Central memory CD4-positive, alpha-beta T cell (primary cell): ENCODE results near the gene FOXP2.
"Not testable (repeated sequence)": the region's sequence is repeated elsewhere in the genome, so short reads cannot be mapped to it uniquely, and the experiment has no call there.

Experiments used
- DNase-seq: peaks from one replicate; pipeline ENCODE4 v3.0.0; 2022

The FOXP2 gene

GRCh38 chr7:114422507-114423501 is 8.2 kb downstream of the FOXP2 start:
- no peak for DNase-seq

GRCh38 chr7:114426382-114426781 is 11.8 kb downstream of the FOXP2 start:
- no peak for DNase-seq

DNA sequence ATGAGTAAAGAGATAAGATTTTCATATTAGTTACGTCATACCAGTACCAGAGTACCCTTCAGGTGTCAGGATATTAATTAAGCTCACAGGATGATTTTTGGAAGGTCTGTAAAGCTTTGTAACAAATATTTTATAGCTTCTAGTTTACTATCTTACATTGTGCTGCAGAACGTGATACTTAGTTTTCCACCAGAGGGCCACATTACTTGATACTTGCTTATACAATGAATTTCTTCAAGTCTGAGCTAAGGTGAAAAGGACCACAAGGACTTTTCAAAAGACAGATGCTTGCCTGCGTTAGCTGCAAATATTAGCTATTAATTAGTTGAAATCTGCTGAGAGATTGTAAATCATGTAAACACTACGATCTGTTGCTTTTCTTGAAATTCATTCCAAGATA is 12.2 kb downstream of the FOXP2 start:
- DNase-seq = no peak

GRCh38 chr7:114428211-114428610 is 13.6 kb downstream of the FOXP2 start:
- DNase-seq = no peak

- no peak for DNase-seq
Observed at GRCh38 chr7:114431189-114431588, 16.6 kb downstream of the FOXP2 start.

DNA sequence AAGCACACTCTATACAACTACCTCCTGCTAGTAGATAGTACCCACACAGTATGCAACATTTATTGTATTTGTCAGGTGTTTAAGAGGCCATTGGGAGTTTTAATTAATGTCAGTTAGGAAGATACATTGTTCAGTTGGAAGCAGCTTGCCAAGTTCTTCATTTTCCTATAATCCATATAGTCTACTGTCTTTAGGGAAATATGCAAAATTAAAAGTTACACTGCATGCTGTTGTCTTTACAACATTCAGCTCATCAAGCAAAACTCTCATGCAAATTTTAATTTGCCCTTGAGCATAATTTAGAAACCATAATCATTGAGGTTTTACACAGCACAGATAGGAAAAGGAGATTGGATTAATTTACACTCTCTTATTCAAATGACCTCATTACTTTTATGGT is 17.4 kb downstream of the FOXP2 start:
- DNase-seq = no peak

- no peak for DNase-seq
Observed at GRCh38 chr7:114432703-114433102, 18.1 kb downstream of the FOXP2 start.

- DNase-seq = no peak
Observed at GRCh38 chr7:114439581-114439980, 25.0 kb downstream of the FOXP2 start.

DNA sequence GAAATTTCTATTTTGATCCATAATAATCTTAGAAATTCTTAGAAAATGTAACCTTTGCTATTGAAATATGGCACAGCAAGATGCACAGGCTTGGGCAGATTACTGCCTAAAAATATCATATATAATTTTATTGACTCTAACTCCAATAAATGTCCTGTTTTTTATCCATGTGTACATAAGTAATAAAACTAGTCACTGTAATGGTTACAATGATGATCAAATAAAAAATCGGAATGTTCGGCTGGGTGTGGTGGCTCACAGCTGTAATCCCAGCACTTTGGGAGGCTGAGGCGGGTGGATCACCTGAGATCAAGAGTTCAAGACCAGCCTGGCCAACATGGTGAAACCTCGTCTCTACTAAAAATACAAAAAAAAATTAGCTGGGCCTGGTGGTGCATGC is 26.3 kb downstream of the FOXP2 start:
- DNase-seq = not testable (repeated sequence)

- DNase-seq = no peak
Observed at GRCh38 chr7:114444196-114444595, 29.6 kb downstream of the FOXP2 start.

- DNase-seq = no peak
Observed at GRCh38 chr7:114450431-114450830, 35.8 kb downstream of the FOXP2 start.

DNA sequence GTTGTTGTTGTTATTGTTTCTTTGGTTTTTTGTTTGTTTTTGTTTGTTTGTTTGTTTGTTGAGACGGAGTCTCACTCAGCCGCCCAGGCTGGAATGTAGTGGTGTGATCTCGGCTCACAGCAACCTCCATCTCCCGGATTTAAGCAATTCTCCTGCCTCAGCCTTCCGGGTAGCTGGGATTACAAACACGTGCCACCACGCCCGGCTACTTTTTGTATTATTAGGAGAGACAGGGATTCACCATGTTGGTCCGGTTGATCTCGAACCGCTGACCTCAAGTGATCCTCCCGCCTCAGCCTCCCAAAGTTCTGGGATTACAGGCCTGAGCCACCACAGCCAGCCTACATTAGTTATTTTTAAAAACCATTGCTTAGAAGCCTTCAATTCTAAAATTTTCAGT is 45.0 kb downstream of the FOXP2 start:
- DNase-seq = no peak

DNA sequence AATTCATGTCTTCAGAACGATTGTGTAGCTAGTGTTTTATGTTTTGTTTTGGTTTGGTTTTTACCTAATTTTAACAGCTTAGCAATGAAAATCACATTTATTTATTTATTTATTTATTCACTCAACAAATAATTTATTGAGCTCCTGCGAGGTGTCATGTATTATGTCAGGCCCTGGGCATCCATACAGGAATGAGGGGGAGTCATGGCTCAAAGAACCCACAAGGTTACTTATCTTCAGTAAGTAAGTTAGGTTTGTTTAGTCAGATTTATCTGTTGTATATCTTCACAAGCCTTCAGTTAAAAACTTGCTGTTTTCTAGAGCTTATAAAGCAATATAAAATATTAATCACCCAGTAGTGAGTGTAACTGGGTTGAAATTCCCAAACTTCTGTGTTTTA is 45.4 kb downstream of the FOXP2 start:
- DNase-seq = no peak

DNA sequence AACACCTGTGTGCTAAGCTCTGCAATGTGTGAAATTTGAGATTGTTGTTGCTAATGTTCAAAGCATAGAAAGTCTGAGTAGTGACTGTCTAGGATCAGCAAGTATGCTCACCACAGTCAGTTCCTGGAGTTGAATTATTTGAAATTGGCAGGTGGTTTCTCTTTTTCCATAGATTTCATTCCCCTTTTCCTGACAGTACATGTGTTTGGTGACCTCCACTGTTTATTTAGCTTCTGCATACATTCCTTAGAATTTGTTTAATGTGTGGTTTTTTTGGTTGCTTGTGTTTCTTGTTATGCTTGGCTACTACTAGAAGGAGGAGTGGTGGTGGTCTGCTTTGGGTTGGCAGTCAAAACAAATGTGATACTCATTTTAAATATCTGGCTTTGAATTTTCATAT is 52.3 kb downstream of the FOXP2 start:
- no peak for DNase-seq

DNA sequence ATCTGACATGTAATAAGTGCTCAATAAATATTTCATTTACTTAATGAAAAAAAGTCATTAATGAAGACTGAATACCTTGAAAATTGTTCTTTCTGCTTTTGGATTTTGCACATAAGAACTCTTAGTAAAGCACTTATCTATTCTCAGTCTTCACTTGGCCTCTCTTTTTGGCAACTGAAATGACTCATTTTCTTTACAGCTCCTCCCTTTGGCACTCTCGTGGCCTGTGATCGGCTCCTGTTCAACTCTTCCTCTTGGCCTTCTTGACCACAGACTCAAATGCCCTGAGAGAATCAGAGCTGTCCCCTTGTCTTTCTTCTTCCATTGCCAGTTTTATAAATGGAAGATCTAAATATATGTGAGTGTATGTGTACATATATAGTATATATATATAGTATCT is 54.2 kb downstream of the FOXP2 start:
- no peak for DNase-seq

- no peak for DNase-seq
Observed at GRCh38 chr7:114472896-114473512, 58.4 kb downstream of the FOXP2 start.

DNA sequence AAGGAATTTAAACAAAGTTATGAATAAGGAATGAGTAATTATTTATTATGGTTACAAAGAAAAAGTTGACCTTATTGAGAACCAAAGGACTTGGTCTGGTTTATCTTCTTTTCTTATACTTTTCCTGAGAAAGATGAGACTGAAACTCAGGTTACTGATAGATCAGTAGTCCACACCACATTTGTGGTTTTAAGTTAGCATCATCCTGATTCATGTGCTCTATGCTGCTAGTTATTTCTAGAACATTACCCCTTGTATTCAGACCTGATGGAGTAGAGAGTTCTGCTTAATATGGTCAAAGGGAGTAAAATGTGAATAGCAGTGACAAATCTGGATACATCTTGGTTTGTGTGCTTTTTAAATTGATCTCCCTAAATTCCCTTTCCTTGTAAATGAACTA is 63.8 kb downstream of the FOXP2 start:
- no peak for DNase-seq

DNA sequence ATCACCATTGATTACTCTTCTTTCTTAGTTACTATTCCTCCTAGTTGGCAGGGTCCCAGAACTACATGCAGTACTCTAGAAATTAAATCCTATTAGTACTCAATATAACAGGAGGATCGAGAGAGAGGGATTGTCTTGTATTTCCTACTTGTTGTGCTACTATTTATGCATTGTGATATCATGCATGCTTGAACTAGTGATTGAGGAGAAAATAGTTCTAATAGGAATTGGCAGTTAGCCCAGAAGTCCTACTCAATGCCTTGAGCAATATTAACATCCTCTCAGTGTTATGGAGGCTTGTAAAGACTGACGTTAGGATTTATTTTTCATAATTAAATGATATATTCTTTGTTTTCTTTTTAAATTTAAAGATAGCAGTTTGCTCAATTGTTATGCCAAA is 67.4 kb downstream of the FOXP2 start:
- DNase-seq = no peak

DNA sequence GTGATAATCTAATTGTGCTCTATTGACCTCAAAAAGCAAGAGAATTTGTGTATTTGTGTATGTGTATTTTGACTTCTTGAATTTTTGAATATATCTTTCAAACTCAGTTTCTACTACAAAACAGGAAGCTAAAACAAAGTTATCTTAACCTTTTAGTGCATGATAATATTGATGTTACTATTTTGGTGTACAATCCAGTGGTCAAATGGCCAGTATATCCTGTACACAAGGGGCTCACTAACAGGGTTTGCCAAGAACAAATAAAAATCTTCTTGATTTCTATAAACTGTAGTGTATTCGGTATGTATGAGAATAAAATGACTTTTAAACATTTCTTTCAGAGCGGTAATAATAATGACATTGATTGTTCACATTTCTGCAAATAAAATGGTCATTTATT is 69.6 kb downstream of the FOXP2 start:
- no peak for DNase-seq

GRCh38 chr7:114487174-114487573 is 72.6 kb downstream of the FOXP2 start:
- DNase-seq = no peak

- no peak for DNase-seq
Observed at GRCh38 chr7:114488696-114489095, 74.1 kb downstream of the FOXP2 start.

GRCh38 chr7:114497491-114497890 is 82.9 kb downstream of the FOXP2 start:
- not testable (repeated sequence) for DNase-seq

- DNase-seq = no peak
Observed at GRCh38 chr7:114502454-114503254, 88.0 kb downstream of the FOXP2 start.
